KBM-7 (cell line): ENCODE results near the gene GCNA.
A peak's percentile ranks its signal among the peaks of the same experiment; 100 is the strongest.
"Not testable (repeated sequence)": the region's sequence is repeated elsewhere in the genome, so short reads cannot be mapped to it uniquely, and the experiment has no call there.

ENCODE experiments used
- DNase-seq: peaks from one replicate; pipeline ENCODE4 v3.0.0-alpha.2; 2015
- in situ Hi-C: fragments of 300-500 bp; cut with MboI; formaldehyde crosslinking; loops from 2 replicates; pipeline ENCODE4 v1.14.3; 2020; ENCODE audit warnings: low sequenced_read_pairs, low pct_unique_long_range_greater_than_20kb, mixed read lengths

The GCNA gene

GRCh38 chrX:71609095-71609750, 31.0 kb downstream of the GCNA start:
- DNase-seq, result no peak
- in situ Hi-C loops, result no loop called here

GRCh38 chrX:71611736-71612135, 33.5 kb downstream of the GCNA start:
- in situ Hi-C loops, DNase-seq: not testable (repeated sequence)

GRCh38 chrX:71612256-71612655, 34.0 kb downstream of the GCNA start:
- in situ Hi-C loops, result no loop called here

GRCh38 chrX:71615056-71615455, 36.8 kb downstream of the GCNA start:
- in situ Hi-C loops, result no loop called here
- DNase-seq, result no peak

More at GRCh38 chrX:71612256-71612655, 34.0 kb downstream of the GCNA start:
- DNase-seq, result no peak

GRCh38 chrX:71615954-71616353, 37.7 kb downstream of the GCNA start:
- in situ Hi-C loops, result no loop called here
- no peak for DNase-seq

- in situ Hi-C loops, result no loop called here
- no peak for DNase-seq
Observed at GRCh38 chrX:71616672-71617529, 38.7 kb downstream of the GCNA start.

- in situ Hi-C loops, result no loop called here
- no peak for DNase-seq
Observed at GRCh38 chrX:71617742-71618141, 39.5 kb downstream of the GCNA start.

- peak; percentile 96 for DNase-seq
- in situ Hi-C loops, result no loop called here
Observed at GRCh38 chrX:71618303-71618721, 40.1 kb downstream of the GCNA start, which contains the start of gene CXCR3. CXCR3 (minus strand) TSS chrX:71618511; CDS start chrX:71618449, 62 bp downstream.

- in situ Hi-C loops, result no loop called here
- no peak for DNase-seq
Observed at GRCh38 chrX:71618787-71619186, 40.5 kb downstream of the GCNA start.

GRCh38 chrX:71619193-71619592, 41.0 kb downstream of the GCNA start:
- in situ Hi-C loops, result no loop called here
- DNase-seq, result peak; percentile 58

- peak; percentile 33 for DNase-seq
- in situ Hi-C loops, result no loop called here
Observed at GRCh38 chrX:71619986-71620385, 41.7 kb downstream of the GCNA start.

GRCh38 chrX:71621603-71622002, 43.4 kb downstream of the GCNA start:
- in situ Hi-C loops, result no loop called here
- no peak for DNase-seq

- in situ Hi-C loops, result no loop called here
- DNase-seq, result no peak
Observed at GRCh38 chrX:71622032-71622575, 43.9 kb downstream of the GCNA start.

- DNase-seq, result peak; percentile 78
- in situ Hi-C loops, result no loop called here
Observed at GRCh38 chrX:71622576-71623450, 44.6 kb downstream of the GCNA start.

- no peak for DNase-seq
- in situ Hi-C loops, result no loop called here
Observed at GRCh38 chrX:71623714-71624113, 45.5 kb downstream of the GCNA start.

GRCh38 chrX:71625471-71625870, 47.2 kb downstream of the GCNA start:
- in situ Hi-C loops, result no loop called here
- no peak for DNase-seq

GRCh38 chrX:71626576-71626975, 48.3 kb downstream of the GCNA start:
- in situ Hi-C loops, result no loop called here
- DNase-seq, result no peak

- DNase-seq, result no peak
- in situ Hi-C loops, result no loop called here
Observed at GRCh38 chrX:71627588-71628404, 49.6 kb downstream of the GCNA start.
